Cerebellar cortex (tissue), 1 donor: Measurements from ENCODE around the gene USP47.

Experiments used
- DNase-seq: peaks from one replicate; pipeline ENCODE4 v3.0.0-alpha.2; 2015; ENCODE audit warnings: low spot score

USP47 gene

GRCh38 chr11:11937433-11937832 lies 95.7 kb downstream of the USP47 start:
- DNase-seq = no peak

- DNase-seq = no peak
Observed at GRCh38 chr11:11937957-11938356, 96.2 kb downstream of the USP47 start.

GRCh38 chr11:11940551-11940950 lies 98.8 kb downstream of the USP47 start:
- DNase-seq = no peak

- no peak for DNase-seq
Observed at GRCh38 chr11:11942668-11943067, 100.9 kb downstream of the USP47 start.

GRCh38 chr11:11944444-11944843 lies 102.7 kb downstream of the USP47 start:
- no peak for DNase-seq

- DNase-seq = no peak
Observed at GRCh38 chr11:11946180-11946579, 104.4 kb downstream of the USP47 start.

GRCh38 chr11:11946878-11947277 lies 105.1 kb downstream of the USP47 start:
- no peak for DNase-seq

GRCh38 chr11:11947825-11948224 lies 106.1 kb downstream of the USP47 start:
- DNase-seq = no peak

GRCh38 chr11:11948242-11948947 lies 106.6 kb downstream of the USP47 start:
- no peak for DNase-seq

GRCh38 chr11:11949482-11949881 lies 107.7 kb downstream of the USP47 start:
- no peak for DNase-seq

- DNase-seq = no peak
Observed at GRCh38 chr11:11952036-11952435, 110.3 kb downstream of the USP47 start.

- DNase-seq = no peak
Observed at GRCh38 chr11:11956006-11956405, 114.2 kb downstream of the USP47 start.

- no peak for DNase-seq
Observed at GRCh38 chr11:11958403-11959231, 116.8 kb downstream of the USP47 start.

- no peak for DNase-seq
Observed at GRCh38 chr11:11959601-11960000, 117.8 kb downstream of the USP47 start.

GRCh38 chr11:11960687-11961086 lies 118.9 kb downstream of the USP47 start:
- no peak for DNase-seq

GRCh38 chr11:11961399-11962028 lies 119.7 kb downstream of the USP47 start:
- DNase-seq = no peak

- no peak for DNase-seq
Observed at GRCh38 chr11:11963067-11963466, 121.3 kb downstream of the USP47 start.

GRCh38 chr11:11963842-11964773 lies 122.3 kb downstream of the USP47 start:
- peak; percentile 35 for DNase-seq

- no peak for DNase-seq
Observed at GRCh38 chr11:11964774-11965150, 123.0 kb downstream of the USP47 start.

- DNase-seq = no peak
Observed at GRCh38 chr11:11965192-11965591, 123.4 kb downstream of the USP47 start.

GRCh38 chr11:11965656-11966353 lies 124.0 kb downstream of the USP47 start:
- no peak for DNase-seq
